ENCODE results near the gene HOXC10.

Gene HOXC10

GRCh38 chr12:54030442-54030801 lies 45.5 kb downstream of the HOXC10 start:
- DNase-seq (ENCODE audit: low spot score), result no peak

GRCh38 chr12:54030889-54031471 lies 46.0 kb downstream of the HOXC10 start:
- no peak for DNase-seq (ENCODE audit: low spot score)

GRCh38 chr12:54031480-54031879 lies 46.5 kb downstream of the HOXC10 start:
- DNase-seq (ENCODE audit: low spot score), result no peak

GRCh38 chr12:54032086-54032619 lies 47.2 kb downstream of the HOXC10 start:
- DNase-seq (ENCODE audit: low spot score), result no peak

GRCh38 chr12:54032627-54033100 lies 47.7 kb downstream of the HOXC10 start, which contains the start of gene HOXC5:
HOXC5 (plus strand) TSS chr12:54033050; CDS start chr12:54033123, 73 bp downstream.
- peak; percentile 95 for DNase-seq (ENCODE audit: low spot score)

GRCh38 chr12:54033106-54033979 lies 48.4 kb downstream of the HOXC10 start:
- DNase-seq (ENCODE audit: low spot score), result peak; percentile 82

- peak; percentile 77 for DNase-seq (ENCODE audit: low spot score)
Measured at GRCh38 chr12:54033980-54034784, 49.2 kb downstream of the HOXC10 start.

- no peak for DNase-seq (ENCODE audit: low spot score)
Measured at GRCh38 chr12:54034785-54035310, 49.9 kb downstream of the HOXC10 start.

GRCh38 chr12:54035568-54036264 lies 50.8 kb downstream of the HOXC10 start:
- no peak for DNase-seq (ENCODE audit: low spot score)

- DNase-seq (ENCODE audit: low spot score), result no peak
Measured at GRCh38 chr12:54036620-54037359, 51.8 kb downstream of the HOXC10 start.

GRCh38 chr12:54037360-54038283 lies 52.7 kb downstream of the HOXC10 start:
- DNase-seq (ENCODE audit: low spot score), result no peak

GRCh38 chr12:54038284-54038870 lies 53.4 kb downstream of the HOXC10 start:
- no peak for DNase-seq (ENCODE audit: low spot score)

GRCh38 chr12:54038871-54039414 lies 54.0 kb downstream of the HOXC10 start:
- DNase-seq (ENCODE audit: low spot score), result no peak

GRCh38 chr12:54039417-54040147 lies 54.6 kb downstream of the HOXC10 start:
- DNase-seq (ENCODE audit: low spot score), result no peak

Data from HuH-7.5 (cell line).